Astrocyte (in vitro differentiated cells and primary cell): ENCODE measurements around the gene TOM1L2. TPM values are rescaled to one million over a fixed set of nuclear protein-coding genes. Genes with fewer than 3 reads are reported as not detected.

ENCODE experiments used
- DNase-seq: peaks from one replicate; pipeline ENCODE4 v3.0.0-alpha.2; 2010; ENCODE audit warnings: low read depth
- FAIRE-seq: peaks from 2 replicates; lab custom pipeline; 2011; peaks lifted over from hg19 to GRCh38; lab: Jason Lieb, UNC
- H2AFZ ChIP-seq: 2 replicates; pipeline ENCODE4 v1.6.0; 2012; ENCODE audit warnings: low read depth, low read length, inconsistent platforms
- H3K27ac ChIP-seq: 2 replicates; pipeline ENCODE4 v1.5.1; 2011; ENCODE audit warnings: low read depth, low read length, inconsistent platforms
- H3K27me3 ChIP-seq: 2 replicates; pipeline ENCODE4 v1.6.0; 2011; ENCODE audit warnings: low read length, inconsistent platforms; ENCODE audit not compliant: insufficient read depth
- H3K36me3 ChIP-seq: 2 replicates; pipeline ENCODE4 v1.5.1; 2011; ENCODE audit warnings: low read length, inconsistent platforms; ENCODE audit not compliant: insufficient read depth
- H3K4me1 ChIP-seq: 2 replicates; pipeline ENCODE4 v1.5.1; 2011; ENCODE audit warnings: low read length, inconsistent platforms; ENCODE audit not compliant: insufficient read depth
- H3K4me2 ChIP-seq: 2 replicates; pipeline ENCODE4 v1.6.0; 2012; ENCODE audit warnings: low read length, inconsistent platforms
- H3K4me3 ChIP-seq: 2 replicates; pipeline ENCODE4 v1.5.1; 2011; ENCODE audit warnings: low read depth, mild to moderate bottlenecking, low read length, inconsistent platforms; ENCODE audit not compliant: insufficient read depth
- H3K79me2 ChIP-seq: 2 replicates; pipeline ENCODE4 v1.6.0; 2012; ENCODE audit warnings: mild to moderate bottlenecking, low read length, inconsistent platforms; ENCODE audit not compliant: insufficient read depth
- H3K9ac ChIP-seq: 2 replicates; pipeline ENCODE4 v1.6.0; 2012; ENCODE audit warnings: mild to moderate bottlenecking, low read length, inconsistent platforms
- H3K9me3 ChIP-seq: 2 replicates; pipeline ENCODE4 v1.5.1; 2012; ENCODE audit warnings: low read depth, mild to moderate bottlenecking, low read length, inconsistent platforms; ENCODE audit not compliant: insufficient read depth
- H4K20me1 ChIP-seq: 2 replicates; pipeline ENCODE4 v1.6.0; 2012; ENCODE audit warnings: low read length, inconsistent platforms; ENCODE audit not compliant: insufficient read depth
- H3K27ac Mint-ChIP-seq: one replicate; pipeline ENCODE4 v1.8.0; 2021; ENCODE audit warnings: mild to moderate bottlenecking, mixed read lengths; ENCODE audit not compliant: unreplicated experiment
- H3K27me3 Mint-ChIP-seq: one replicate; pipeline ENCODE4 v1.8.0; 2021; ENCODE audit warnings: low read depth, mixed read lengths; ENCODE audit not compliant: unreplicated experiment
- H3K36me3 Mint-ChIP-seq: one replicate; pipeline ENCODE4 v1.8.0; 2021; ENCODE audit warnings: low read depth, mixed read lengths; ENCODE audit not compliant: unreplicated experiment
- H3K4me1 Mint-ChIP-seq: one replicate; pipeline ENCODE4 v1.8.0; 2021; ENCODE audit warnings: low read depth, mixed read lengths; ENCODE audit not compliant: unreplicated experiment
- H3K4me3 Mint-ChIP-seq: one replicate; pipeline ENCODE4 v1.8.0; 2021; ENCODE audit warnings: mild to moderate bottlenecking, moderate library complexity, mixed read lengths; ENCODE audit not compliant: unreplicated experiment
- H3K9me3 Mint-ChIP-seq: one replicate; pipeline ENCODE4 v1.8.0; 2021; ENCODE audit warnings: mild to moderate bottlenecking, mixed read lengths; ENCODE audit not compliant: unreplicated experiment
- CTCF ChIP-seq: IDR thresholded peaks from 2 replicates; pipeline ENCODE4 v1.5.1; 2011; ENCODE audit warnings: low read depth, mild to moderate bottlenecking, inconsistent platforms, low read length, moderate library complexity; ENCODE audit not compliant: insufficient read depth
- EZH2 ChIP-seq: IDR thresholded peaks from 2 replicates; pipeline ENCODE4 v1.6.1; 2012; ENCODE audit warnings: mild to moderate bottlenecking, low read length, inconsistent platforms; ENCODE audit not compliant: insufficient read depth
- total RNA-seq: library from RNA; stranded (reverse); gene quantifications from 2 replicates; pipeline ENCODE4 v1.2.1, GENCODE V29; 2021

Gene TOM1L2
- total RNA-seq, 1 donor from 2014 or later: 54.4 TPM

DNA sequence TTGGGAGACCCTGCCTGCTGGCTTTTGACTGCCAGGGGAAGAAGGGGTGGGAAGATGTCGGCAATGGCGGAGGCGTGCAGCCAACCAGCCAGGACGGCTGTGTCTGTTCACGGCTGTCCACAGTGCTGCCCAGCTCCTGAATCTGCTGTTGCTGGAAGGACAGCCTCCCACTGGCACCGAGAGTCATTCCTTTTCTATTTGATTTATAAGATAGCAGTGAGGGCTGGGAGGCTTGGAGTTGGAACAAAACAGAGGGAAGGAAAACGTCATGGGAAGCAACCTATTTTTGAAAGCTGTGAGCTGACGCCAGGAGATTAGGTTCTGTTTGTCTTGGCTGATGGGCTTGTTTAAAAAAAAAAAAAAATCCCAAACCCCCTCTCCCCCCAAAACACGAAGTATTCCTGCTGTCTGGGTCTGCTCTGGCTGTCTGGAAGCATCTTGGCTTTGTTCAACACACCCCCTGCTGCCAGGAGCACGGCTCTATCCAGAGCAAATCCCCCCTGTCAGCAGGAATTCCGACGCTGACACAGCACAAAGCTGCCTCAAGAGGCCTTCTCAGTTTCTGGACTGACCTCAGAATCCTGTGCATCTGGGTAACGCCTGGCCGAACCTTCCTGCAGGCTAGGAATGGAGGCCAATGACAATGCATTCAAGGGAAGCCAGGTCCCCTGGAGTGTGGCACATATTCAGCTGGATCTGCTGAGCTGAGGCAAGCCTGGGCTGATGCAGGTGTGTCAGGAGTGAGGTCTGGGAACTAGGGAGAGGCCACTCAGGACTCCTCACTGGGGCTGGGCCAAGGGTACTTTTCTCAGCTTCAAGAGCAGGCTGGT is 94.5 kb downstream of the TOM1L2 start:
- FAIRE-seq (no peak), DNase-seq (peak; percentile 95)
- peaks cover 22% of the 10 kb centered on the region for H3K4me1 Mint-ChIP-seq
- Histone ChIP-seq H3K27me3 (no peaks in the 10 kb centered on the region), H3K27ac (peak overlapping the region; percentile 88), H3K9me3 (no peaks in the 10 kb centered on the region), H3K36me3 (peaks cover 4% of the 10 kb centered on the region), H3K79me2 (no peaks in the 10 kb centered on the region), H3K4me3 (no peak overlapping the region), H4K20me1 (peaks cover 28% of the 10 kb centered on the region), H3K4me2 (peak overlapping the region; percentile 74), H3K9ac (peak overlapping the region; percentile 67), H2AFZ (peak overlapping the region; percentile 8), H3K4me1 (peaks cover 28% of the 10 kb centered on the region)
- H3K27ac Mint-ChIP-seq: peak overlapping the region; percentile 62
- TF ChIP-seq CTCF (no peak), EZH2 (no peak)
- H3K36me3 Mint-ChIP-seq: peaks cover 50% of the 10 kb centered on the region
- H3K27me3 Mint-ChIP-seq: no peaks in the 10 kb centered on the region
- H3K4me3 Mint-ChIP-seq: peak overlapping the region; percentile 68
- peaks cover 1% of the 10 kb centered on the region for H3K9me3 Mint-ChIP-seq

DNA sequence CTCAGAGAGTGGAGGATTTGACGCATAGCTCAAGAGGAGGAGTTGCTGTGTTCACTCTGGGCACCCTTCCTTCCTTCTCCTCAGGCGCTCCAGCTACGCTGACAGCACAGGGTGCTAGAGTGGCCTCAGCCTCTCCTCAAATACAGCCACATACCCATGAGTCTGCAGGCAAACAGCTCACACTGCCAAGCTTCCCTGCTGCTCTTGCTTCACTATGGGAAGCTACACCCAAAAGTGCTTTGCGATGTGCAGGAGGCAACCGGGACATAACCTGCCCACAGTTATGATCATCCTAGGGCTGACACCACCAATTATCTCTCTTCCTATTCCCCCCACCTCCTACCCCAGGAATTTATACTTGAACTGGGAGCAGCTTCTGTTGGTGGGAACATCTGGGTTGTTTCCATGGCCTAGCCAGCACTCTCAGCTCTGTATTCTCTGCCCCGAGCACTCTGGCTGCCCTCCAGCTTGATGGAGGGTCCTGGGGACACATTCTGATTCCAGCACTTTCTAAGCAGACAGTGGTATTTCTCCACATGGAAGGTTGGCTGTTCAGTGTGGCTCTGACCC is 95.2 kb downstream of the TOM1L2 start:
- peak overlapping the region; percentile 67 for H3K9ac ChIP-seq
- TF ChIP-seq CTCF (no peak), EZH2 (no peak)
- H3K9me3 Mint-ChIP-seq: peaks cover 1% of the 10 kb centered on the region
- no peaks in the 10 kb centered on the region for H3K9me3 ChIP-seq
- no peaks in the 10 kb centered on the region for H3K27me3 ChIP-seq
- peaks cover 4% of the 10 kb centered on the region for H3K36me3 ChIP-seq
- FAIRE-seq (no peak), DNase-seq (peak; percentile 36)
- H4K20me1 ChIP-seq: peaks cover 28% of the 10 kb centered on the region
- no peaks in the 10 kb centered on the region for H3K27me3 Mint-ChIP-seq
- H3K27ac Mint-ChIP-seq: peak overlapping the region; percentile 41
- H3K4me1 ChIP-seq: peaks cover 28% of the 10 kb centered on the region
- peak overlapping the region; percentile 68 for H3K4me3 Mint-ChIP-seq
- H3K4me2 ChIP-seq: peak overlapping the region; percentile 74
- peaks cover 22% of the 10 kb centered on the region for H3K4me1 Mint-ChIP-seq
- H3K36me3 Mint-ChIP-seq: peaks cover 45% of the 10 kb centered on the region
- peak overlapping the region; percentile 8 for H2AFZ ChIP-seq
- H3K4me3 ChIP-seq: no peak overlapping the region
- no peaks in the 10 kb centered on the region for H3K79me2 ChIP-seq
- H3K27ac ChIP-seq: peak overlapping the region; percentile 88

GRCh38 chr17:17874478-17874877 is 97.7 kb downstream of the TOM1L2 start:
- Histone ChIP-seq H2AFZ (no peak overlapping the region), H3K27me3 (no peaks in the 10 kb centered on the region), H3K36me3 (peaks cover 4% of the 10 kb centered on the region), H3K4me3 (no peak overlapping the region), H3K9me3 (no peaks in the 10 kb centered on the region), H4K20me1 (peaks cover 15% of the 10 kb centered on the region), H3K9ac (no peak overlapping the region), H3K79me2 (no peaks in the 10 kb centered on the region), H3K4me1 (peaks cover 26% of the 10 kb centered on the region), H3K4me2 (no peak overlapping the region), H3K27ac (no peak overlapping the region)
- Mint-ChIP-seq H3K27ac (no peak overlapping the region), H3K4me3 (no peak overlapping the region), H3K9me3 (peaks cover 1% of the 10 kb centered on the region), H3K36me3 (peaks cover 30% of the 10 kb centered on the region), H3K4me1 (peaks cover 18% of the 10 kb centered on the region), H3K27me3 (no peaks in the 10 kb centered on the region)
- no peak for TF ChIP-seq EZH2
- no peak for TF ChIP-seq CTCF
- no peak for FAIRE-seq
- peak; percentile 68 for DNase-seq
